GM21447 (cell line): ENCODE measurements around the gene ATP11A.
"Not testable (repeated sequence)": the region's sequence is repeated elsewhere in the genome, so short reads cannot be mapped to it uniquely, and the experiment has no call there.

Experiments used
- ATAC-seq: cut with Tn5 transposase; IDR thresholded peaks from one replicate; pipeline ENCODE4 v1.9.1; 2021; ENCODE audit not compliant: unreplicated experiment

Gene ATP11A

DNA sequence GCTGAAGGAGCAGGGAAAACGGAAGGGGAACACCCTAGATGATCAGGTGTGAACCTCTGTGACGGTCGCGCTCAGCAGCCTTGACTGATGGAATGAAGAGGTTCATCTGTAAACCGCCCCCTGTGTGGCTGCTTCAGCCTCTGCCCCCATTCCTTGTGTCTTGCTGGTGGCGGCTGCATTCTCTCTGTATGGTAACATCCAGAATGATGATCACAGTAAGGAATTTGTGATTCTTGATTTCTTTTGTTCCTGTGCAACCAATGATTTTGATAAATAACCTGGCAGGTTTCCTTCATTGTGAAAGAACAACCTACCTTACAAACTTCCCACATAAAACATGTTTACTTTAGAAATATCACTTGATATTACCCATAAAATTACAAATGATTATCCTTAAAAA is 160.4 kb downstream of the ATP11A start:
- ATAC-seq: no peak

DNA sequence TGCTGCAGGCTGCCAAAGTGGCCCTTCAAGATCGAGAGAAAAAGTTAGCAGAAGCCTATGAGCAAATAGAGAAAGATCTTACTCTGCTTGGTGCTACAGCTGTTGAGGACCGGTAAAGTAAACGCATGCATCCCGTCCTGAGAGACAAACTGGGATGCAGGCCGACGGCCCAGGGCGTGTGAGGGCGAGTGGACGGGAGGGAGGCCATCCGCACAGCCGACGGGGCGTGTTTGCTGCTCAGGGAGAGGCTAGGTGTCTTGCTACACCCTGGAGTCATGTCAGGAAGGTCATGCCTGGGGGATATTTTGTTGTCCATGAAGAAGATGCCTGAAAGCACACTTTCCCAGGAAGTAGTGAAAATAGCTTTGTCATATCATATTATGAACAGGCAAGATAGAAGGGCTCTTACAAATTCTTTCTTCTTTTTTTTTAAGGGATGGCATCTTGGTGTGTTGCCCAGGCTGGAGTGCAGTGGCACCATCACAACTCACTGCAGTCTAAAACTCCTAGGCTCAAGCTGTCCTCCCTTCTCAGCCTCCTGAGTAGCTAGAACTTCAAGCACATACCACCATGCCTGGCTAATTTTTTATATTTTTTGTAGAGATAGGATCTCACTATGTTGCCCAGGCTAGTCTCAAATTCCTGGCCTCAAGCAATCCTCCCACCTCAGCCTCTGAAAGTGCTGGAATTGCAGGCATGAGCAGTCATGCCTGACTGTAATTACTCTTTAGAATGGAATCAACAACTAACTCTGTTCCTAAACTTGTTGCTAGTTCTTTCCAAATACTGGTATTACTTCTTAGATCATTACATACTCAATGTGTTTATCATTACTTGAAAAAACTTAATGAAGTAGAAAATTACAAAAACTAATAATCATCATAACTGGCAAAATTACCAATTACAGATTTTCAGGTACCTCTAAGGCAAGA is 161.5 kb downstream of the ATP11A start:
- ATAC-seq: no peak

DNA sequence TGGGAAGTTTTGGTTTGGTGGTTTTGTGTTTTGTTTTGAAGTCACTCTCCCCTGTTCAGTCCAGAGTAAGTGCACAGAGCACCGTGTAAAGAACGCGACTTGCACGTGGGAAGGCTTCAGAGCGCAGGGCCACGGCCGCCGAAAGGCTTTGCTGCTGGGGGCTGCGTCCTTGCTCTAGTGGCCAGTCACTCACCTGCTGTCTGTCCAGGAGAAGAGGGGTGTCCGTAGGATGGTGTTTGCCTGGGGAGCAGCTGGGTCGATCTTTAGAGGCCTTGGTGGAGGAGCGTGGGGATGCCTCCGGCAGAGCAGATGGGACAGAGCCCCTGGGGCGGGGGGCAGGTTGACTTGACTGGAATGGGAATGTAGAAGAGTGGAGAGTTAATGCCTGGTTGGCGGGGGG is 162.6 kb downstream of the ATP11A start:
- no peak for ATAC-seq

DNA sequence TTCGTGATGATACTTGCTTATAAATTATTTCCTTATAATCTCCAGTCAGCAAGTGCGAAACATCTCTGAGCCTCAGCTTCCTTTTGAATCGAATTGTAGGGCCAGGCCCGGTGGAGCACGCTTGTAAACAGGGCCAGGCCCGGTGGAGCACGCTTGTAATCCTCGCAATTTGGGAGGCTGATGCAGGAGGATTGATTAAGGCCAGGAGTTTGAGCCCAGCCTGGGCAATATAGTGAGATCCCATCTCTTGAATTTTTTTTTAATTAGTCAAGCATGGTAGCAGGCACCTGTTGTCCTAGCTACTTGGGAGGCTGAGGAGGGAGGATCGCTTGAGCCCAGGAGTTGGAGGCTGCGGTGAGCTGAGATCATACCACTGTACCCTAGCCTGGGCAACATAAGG is 163.0 kb downstream of the ATP11A start:
- no peak for ATAC-seq

DNA sequence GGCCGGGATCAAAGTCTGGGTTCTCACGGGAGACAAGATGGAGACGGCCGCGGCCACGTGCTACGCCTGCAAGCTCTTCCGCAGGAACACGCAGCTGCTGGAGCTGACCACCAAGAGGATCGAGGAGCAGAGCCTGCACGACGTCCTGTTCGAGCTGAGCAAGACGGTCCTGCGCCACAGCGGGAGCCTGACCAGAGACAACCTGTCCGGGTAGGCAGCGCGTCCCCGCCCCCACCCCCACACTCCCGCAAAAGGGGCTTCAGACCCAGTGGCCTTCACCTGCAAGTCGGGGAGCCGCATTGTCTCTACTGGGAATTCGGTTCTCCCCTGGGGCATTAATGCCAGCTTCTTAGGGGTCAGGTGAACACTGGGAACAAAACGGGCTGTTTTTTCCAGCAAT is 164.5 kb downstream of the ATP11A start:
- ATAC-seq: no peak

DNA sequence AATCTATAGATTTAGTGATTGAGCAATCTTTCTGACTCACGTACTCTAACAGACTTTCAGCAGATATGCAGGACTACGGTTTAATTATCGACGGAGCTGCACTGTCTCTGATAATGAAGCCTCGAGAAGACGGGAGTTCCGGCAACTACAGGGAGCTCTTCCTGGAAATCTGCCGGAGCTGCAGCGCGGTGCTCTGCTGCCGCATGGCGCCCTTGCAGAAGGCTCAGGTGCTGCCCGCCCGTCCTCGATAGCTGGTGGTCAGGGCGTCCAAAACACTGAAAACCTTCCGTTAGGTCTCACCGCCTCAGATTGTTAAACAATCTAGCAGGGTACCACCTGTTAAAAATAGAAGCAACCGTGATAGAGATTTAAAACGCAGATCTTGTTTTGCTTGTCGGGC is 166.0 kb downstream of the ATP11A start:
- no peak for ATAC-seq

DNA sequence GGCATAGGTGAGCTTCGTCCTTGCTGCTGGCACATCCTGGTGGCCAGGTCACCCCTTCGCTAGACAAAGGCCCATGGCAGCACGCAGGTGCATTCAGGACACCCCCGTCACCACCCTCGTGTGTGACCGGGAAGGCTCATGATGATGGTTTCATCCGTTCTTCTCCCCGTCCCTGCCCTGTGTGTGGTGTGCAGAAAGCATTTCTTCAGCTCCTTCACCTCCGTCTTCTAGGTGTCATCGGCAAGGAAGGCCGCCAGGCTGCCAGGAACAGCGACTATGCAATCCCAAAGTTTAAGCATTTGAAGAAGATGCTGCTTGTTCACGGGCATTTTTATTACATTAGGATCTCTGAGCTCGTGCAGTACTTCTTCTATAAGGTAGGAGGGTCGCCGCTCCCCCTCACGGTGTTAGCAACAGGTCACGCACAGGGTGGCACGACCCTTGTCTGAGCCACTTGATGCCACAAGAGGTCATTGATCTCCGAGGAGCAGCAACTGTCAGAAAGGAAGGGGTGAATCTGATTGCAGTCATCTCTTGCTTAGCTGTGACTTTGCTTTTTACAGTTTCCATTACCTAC is 168.2 kb downstream of the ATP11A start:
- no peak for ATAC-seq

DNA sequence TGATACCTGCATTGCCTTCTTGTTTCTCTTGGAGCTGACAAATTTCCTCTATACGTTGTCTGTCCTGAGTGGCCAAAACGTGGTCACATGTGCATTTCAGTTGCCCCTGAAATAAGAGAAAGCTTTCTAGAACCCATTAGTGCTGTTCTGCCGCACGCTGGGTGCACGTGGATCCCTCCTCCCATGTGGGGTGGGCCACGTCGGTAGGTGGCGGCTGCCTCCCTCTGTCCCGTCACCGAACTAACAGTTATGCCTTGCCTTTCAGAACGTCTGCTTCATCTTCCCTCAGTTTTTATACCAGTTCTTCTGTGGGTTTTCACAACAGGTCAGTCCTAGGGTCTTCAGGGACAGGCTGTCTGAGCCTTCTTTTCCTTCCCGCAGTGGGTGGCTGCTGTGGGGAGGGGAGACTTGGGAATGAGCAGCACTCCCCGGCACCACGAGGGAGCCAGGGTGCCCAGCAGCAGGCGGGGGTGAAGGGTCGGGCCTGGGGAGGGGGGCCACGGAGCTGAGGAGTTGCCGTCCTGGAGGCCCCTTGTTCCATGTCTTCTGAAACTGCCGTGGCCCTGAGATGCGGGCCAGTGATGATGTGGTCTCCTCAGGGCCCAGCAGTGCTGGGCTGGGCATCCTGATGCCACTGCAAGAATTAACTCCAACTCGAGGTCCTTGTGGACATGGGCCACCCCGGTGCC is 169.4 kb downstream of the ATP11A start:
- ATAC-seq: no peak

DNA sequence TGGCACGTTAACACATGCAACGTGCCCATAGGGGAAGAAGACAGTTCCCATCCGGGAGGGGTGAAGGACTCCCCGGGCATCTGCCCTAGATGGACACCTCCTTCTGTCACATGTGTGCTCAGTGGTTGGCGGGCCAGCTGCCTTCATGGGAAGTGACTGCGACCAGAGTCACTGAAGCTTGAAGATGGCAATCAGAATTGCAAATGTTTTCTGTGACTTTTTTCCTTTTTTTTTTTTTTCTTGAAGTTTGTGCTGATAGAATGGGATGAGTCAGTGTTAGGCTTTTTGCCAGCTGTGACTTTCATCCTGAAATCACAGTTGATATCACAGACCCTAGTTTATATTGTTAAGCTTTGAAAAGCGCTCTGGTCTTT is 170.0 kb downstream of the ATP11A start:
- peak; percentile 95 for ATAC-seq

DNA sequence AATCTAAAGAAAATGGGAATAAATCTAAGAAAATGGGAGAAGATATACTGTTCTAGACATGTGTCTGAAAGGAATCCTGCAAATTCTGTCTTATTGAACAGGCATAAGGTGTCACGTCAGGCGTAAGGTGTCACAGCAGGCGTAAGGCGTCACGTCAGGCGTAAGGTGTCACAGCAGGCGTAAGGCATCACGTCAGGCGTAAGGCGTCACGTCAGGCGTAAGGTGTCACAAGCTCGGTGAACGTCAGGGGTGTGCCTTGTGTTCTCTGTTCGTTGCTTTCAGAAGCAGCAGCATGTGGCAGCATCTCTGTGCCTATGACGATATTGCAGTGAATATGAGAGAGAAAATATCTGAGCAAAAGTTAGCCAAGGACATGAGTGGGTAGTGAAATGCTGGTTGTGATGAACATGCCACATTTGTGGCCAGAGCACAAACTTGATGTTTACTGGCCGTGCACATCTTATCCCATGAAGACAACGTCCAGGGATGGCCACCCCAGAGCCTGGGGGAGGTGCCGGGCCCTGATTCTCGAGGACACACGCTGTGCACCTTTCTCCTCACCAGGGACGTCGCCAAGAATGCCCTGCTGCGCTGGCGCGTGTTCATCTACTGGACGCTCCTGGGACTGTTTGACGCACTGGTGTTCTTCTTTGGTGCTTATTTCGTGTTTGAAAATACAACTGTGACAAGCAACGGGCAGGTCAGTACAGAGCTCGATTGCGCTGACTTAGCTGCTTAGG is 172.2 kb downstream of the ATP11A start:
- no peak for ATAC-seq

DNA sequence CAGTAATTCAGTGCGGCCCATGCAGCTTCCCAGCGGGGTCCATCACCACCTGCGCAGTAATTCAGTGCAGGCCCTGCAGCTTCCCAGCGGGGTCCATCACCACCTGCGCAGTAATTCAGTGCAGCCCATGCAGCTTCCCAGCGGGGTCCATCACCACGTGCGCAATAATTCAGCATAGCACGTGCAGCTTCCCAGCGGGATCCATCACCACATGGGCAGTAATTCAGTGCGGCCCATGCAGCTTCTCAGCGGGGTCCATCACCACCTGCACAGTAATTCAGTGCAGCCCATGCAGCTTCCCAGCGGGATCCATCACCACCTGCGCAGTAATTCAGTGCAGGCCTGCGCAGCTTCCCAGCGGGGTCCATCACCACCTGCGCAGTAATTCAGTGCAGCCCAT is 173.5 kb downstream of the ATP11A start:
- ATAC-seq: not testable (repeated sequence)

DNA sequence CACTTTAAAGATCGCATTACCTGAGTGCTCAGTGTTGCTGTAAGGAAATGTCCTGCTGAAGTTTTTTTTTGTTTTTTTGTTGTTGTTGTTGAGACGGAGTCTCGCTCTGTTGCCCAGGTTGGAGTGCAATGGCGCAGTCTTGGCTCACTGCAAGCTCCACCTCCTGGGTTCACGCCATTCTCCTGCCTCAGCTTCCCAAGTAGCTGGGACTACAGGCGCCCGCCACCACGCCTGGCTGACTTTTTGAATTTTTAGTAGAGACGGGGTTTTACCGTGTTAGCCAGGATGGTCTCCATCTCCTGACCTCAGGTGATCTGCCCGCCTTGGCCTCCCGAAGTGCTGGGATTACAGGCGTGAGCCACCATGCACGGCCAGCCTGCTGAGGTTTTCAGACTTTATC is 175.6 kb downstream of the ATP11A start:
- not testable (repeated sequence) for ATAC-seq

DNA sequence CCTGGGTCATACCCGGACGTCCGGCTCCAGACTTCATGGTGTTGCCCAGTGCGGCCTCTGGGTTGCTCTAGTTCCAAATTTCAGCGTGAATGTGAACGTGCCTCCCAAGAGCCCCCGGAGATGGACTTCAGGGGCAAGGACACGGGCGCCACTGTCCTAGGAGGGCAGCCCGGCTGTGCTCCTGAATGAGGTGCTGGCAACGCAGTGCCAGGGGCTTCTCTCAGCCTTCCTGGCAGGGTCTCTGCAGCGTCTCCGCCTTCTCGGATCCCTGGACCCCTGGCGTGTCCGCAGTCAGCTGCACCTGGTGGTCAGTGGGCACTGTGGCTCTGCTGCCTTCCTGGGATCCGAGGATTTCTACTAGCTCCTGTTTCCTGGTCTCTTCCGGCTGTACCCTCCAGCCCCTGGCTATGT is 177.5 kb downstream of the ATP11A start:
- no peak for ATAC-seq

DNA sequence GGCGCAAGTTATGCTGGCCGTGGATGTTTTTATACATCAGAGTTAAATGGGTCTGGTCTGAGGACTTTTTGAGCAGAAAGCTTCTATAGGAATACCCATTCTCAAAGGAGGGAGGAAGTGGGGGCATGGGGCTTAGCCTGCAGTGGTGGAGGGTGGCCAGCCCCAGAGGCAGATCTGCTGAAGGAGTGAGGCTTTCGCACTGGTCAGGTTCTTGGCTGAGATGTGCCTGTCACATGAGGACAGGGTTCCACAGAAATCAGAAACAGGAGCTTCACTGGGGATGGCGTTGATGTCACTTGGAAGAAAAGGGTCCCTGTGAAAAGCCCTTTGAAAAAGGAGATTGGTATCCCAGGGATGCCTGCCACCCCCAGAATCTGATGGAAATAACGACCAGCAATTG is 178.5 kb downstream of the ATP11A start:
- ATAC-seq: no peak

DNA sequence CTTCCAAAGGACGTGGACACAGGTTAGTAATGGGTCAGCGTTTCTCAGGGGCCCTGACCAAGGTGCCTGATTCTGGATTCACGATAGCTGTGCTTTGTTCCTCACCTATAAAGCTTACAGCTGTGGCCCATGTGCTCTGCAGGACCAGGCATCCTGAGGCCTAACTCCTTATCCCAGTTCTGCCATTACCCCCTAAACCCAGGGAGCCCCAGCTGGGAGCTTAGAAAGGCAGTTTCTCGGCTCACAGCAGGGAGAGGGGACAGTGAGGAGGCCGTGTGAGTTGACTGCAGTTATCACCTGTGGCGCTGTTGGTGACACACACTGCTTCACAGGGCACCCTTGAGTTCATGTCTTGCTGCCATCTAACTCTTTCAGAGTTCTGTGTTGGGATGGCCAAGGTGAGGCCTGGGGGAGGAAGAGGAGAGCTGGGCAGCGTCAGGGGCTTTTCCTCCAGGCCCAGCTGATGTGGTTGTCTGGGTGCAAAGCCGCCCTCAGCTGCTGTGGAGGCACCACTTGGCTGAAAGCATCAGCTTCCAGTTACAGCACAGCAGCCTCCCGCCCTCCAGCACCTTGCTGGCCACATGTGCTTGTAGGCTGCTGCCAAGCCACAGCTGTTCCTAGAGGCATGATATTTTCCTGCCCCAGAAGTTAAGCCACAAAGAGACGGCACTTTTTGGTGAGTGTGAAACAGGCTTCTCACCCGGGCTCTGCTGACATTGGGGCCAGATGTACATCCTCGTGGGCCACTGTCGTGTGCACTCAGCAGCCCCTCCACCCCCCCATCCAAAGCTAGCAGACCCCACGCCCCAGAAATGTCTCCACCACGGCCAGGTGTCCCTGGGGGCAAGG is 179.6 kb downstream of the ATP11A start:
- ATAC-seq: no peak

DNA sequence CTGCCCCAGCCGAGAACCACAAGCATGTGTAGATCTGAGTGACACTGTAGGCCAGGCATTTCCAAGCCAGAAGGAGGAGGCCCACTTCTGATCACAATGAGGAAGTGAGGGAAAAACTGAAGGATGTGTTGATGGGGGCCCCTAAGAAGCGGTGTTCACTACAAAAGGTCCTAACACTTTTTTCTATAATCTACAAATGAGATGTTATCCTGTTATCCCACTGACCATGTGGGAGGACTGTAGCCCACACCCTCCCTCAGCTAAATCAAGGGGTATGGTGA is 180.2 kb downstream of the ATP11A start:
- ATAC-seq: no peak

DNA sequence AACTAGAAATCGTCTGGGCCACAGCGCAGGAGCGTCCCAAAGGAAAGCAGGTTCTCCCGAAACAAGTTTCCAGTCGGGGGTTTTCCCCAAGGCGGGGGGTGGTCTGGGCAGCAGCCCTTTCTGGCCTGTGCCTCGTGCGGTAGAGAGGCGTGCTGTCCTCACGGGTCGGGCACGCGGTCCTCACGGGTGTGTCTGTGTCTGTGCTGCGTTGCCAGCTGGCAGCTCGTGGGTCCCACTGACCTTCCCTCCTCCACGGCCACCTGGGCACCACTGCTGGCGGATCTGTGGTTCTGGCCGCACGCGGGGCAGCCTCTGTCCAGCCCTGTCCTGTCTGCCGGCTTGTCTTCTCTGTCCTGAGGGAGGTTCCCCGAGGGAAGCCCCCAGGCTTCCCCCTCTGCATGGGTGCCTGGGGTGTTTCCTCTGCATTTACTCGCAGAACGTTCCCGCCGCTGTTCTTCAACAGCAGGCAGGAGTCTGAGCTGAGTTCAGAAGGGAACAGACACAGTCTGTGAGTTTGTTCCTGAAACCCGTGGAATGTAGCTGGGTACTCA is 181.0 kb downstream of the ATP11A start:
- ATAC-seq: no peak

DNA sequence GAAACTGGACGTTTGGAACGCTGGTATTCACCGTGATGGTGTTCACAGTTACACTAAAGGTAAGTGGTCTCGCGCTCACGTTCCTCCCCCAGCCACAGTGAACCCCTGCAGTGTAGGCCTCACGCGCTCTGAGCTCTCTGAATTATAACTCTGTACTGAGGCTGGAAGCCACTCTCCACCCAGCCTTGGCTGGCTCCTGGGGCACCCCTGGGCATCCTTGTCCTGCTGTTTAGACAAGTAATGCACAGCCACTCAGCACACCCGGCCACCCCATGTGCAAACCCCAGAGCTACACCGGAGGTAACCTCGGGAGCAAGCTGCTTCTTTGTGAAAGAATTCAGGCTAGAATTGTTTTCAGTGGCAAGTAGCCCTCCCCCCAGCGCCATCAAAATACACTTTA is 181.9 kb downstream of the ATP11A start:
- ATAC-seq: no peak

DNA sequence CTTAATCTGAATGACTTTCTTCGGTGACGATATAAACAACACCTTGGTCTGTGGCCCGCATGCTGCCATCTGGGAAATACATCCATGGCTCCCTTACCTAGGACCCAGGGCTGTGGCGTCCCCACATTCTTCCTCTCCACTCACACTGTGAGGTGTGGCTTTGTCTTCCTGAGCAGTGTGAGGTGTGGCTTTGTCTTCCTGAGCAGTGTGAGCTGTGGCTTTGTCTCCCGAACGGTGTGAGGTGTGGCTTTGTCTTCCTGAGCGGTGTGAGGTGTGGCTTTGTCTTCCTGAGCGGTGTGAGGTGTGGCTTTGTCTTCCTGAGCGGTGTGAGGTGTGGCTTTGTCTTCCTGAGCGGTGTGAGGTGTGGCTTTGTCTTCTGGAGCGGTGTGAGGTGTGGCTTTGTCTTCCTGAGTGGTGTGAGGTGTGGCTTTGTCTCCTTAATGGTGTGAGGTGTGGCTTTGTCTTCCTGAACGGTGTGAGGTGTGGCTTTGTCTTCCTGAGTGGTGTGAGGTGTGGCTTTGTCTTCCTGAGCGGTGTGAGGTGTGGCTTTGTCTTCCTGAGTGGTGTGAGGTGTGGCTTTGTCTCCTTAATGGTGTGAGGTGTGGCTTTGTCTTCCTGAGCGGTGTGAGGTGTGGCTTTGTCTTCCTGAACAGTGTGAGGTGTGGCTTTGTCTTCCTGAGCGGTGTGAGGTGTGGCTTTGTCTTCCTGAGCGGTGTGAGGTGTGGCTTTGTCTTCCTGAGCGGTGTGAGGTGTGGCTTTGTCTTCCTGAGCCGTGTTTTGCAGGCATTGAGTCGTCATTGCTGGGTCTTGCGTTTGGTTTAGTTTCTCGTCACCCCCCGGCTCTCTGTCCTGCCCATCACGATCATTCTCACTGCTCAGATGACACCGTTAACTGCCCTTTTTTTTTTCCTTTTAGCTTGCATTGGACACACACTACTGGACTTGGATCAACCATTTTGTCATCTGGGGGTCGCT is 183.1 kb downstream of the ATP11A start:
- peak; percentile 48 for ATAC-seq
